MM.1S (cell line): ENCODE data around the gene ACOT13.
"Not testable (repeated sequence)": the region's sequence is repeated elsewhere in the genome, so short reads cannot be mapped to it uniquely, and the experiment has no call there.

ENCODE experiments used
- DNase-seq: peaks from one replicate; pipeline ENCODE4 v3.0.0-alpha.2; 2015
- H2AFZ ChIP-seq: fragments of 300-600 bp; sonication (generic); 2 replicates; pipeline ENCODE4 v1.6.0; 2016; ENCODE audit warnings: antibody characterized with exemption, low read length
- H3F3A ChIP-seq: fragments of 300-600 bp; sonication (generic); 2 replicates; pipeline ENCODE4 v1.6.1; 2016; ENCODE audit warnings: mild to moderate bottlenecking, antibody characterized with exemption, low read length, moderate library complexity, mixed read lengths; ENCODE audit not compliant: insufficient read depth
- H3K27ac ChIP-seq: fragments of 300-600 bp; sonication (generic); 2 replicates; pipeline ENCODE4 v1.5.1; 2016; ENCODE audit warnings: mild to moderate bottlenecking, low read length
- H3K27me3 ChIP-seq: fragments of 300-600 bp; sonication (generic); replicated peaks from 2 replicates; pipeline ENCODE4 v1.6.0; 2016; ENCODE audit warnings: low read length; ENCODE audit not compliant: insufficient read depth
- H3K36me3 ChIP-seq: fragments of 300-600 bp; sonication (generic); replicated peaks from 2 replicates; pipeline ENCODE4 v1.6.1; 2016; ENCODE audit warnings: mild to moderate bottlenecking, low read length, mixed read lengths; ENCODE audit not compliant: insufficient read depth
- H3K4me1 ChIP-seq: fragments of 300-600 bp; sonication (generic); 2 replicates; pipeline ENCODE4 v1.6.1; 2016; ENCODE audit warnings: low read length, mixed read lengths
- H3K4me2 ChIP-seq: fragments of 300-600 bp; sonication (generic); 2 replicates; pipeline ENCODE4 v1.6.0; 2016; ENCODE audit warnings: low read depth, low read length
- H3K4me3 ChIP-seq: fragments of 300-600 bp; sonication (generic); 2 replicates; pipeline ENCODE4 v1.5.1; 2016; ENCODE audit warnings: low read length, mixed read lengths
- H3K79me2 ChIP-seq: fragments of 300-600 bp; sonication (generic); 2 replicates; pipeline ENCODE4 v1.6.1; 2016; ENCODE audit warnings: mixed run types, low read length, mixed read lengths
- H3K9ac ChIP-seq: fragments of 300-600 bp; sonication (generic); 2 replicates; pipeline ENCODE4 v1.6.1; 2016; ENCODE audit warnings: low read length, mixed read lengths
- H3K9me2 ChIP-seq: fragments of 300-600 bp; sonication (generic); replicated peaks from 2 replicates; pipeline ENCODE4 v1.6.1; 2016; ENCODE audit warnings: mild to moderate bottlenecking, low read length, mixed read lengths; ENCODE audit not compliant: insufficient read depth
- H3K9me3 ChIP-seq: fragments of 300-600 bp; sonication (generic); replicated peaks from 2 replicates; pipeline ENCODE4 v1.6.1; 2016; ENCODE audit warnings: mild to moderate bottlenecking, low read length, mixed read lengths; ENCODE audit not compliant: insufficient read depth
- H4K20me1 ChIP-seq: fragments of 300-600 bp; sonication (generic); 2 replicates; pipeline ENCODE4 v1.6.1; 2016; ENCODE audit warnings: mild to moderate bottlenecking, low read length, moderate library complexity, mixed read lengths; ENCODE audit not compliant: insufficient read depth
- CTCF ChIP-seq: fragments of 300-600 bp; sonication (generic); IDR thresholded peaks from 2 replicates; pipeline ENCODE4 v1.5.1; 2016; ENCODE audit warnings: antibody characterized with exemption, low read length, mixed read lengths
- EZH2 ChIP-seq: fragments of 300-600 bp; sonication (generic); optimal IDR thresholded peaks from 2 replicates; pipeline ENCODE3; 2017; ENCODE audit warnings: low read depth, mild to moderate bottlenecking, antibody characterized with exemption, low read length, mixed read lengths
- EZH2phosphoT487 ChIP-seq: fragments of 300-600 bp; sonication (generic); IDR thresholded peaks from 2 replicates; pipeline ENCODE4 v1.6.1; 2018; ENCODE audit warnings: antibody characterized with exemption, low read length

ACOT13 gene

GRCh38 chr6:24658573-24659560 is 8.0 kb upstream of the ACOT13 start:
- H3K27ac ChIP-seq = no peak overlapping the region

GRCh38 chr6:24659561-24659960 is 7.3 kb upstream of the ACOT13 start:
- Histone ChIP-seq H3K79me2 (peaks cover 12% of the 10 kb centered on the region), H3K36me3 (no peaks in the 10 kb centered on the region; the same call in 1 of the 2 replicates), H3K9me2 (no peaks in the 10 kb centered on the region), H2AFZ (no peak overlapping the region), H3K9me3 (no peaks in the 10 kb centered on the region), H3F3A (no peaks in the 10 kb centered on the region), H3K4me2 (no peak overlapping the region), H3K4me3 (no peak overlapping the region), H4K20me1 (no peaks in the 10 kb centered on the region), H3K4me1 (no peaks in the 10 kb centered on the region), H3K27me3 (no peaks in the 10 kb centered on the region), H3K27ac (no peak overlapping the region), H3K9ac (no peak overlapping the region)
- DNase-seq = no peak
- TF ChIP-seq EZH2 = no peak
- TF ChIP-seq EZH2phosphoT487 = no peak
- no peak for TF ChIP-seq CTCF

More at GRCh38 chr6:24658573-24659560, 8.0 kb upstream of the ACOT13 start:
- H3F3A ChIP-seq = no peaks in the 10 kb centered on the region
- no peaks in the 10 kb centered on the region for H3K9me3 ChIP-seq
- no peak for TF ChIP-seq EZH2phosphoT487
- TF ChIP-seq EZH2 = no peak
- no peak for TF ChIP-seq CTCF
- H3K9ac ChIP-seq = no peak overlapping the region
- no peak overlapping the region for H3K4me3 ChIP-seq
- DNase-seq = no peak
- H3K79me2 ChIP-seq = peaks cover 6% of the 10 kb centered on the region; the same call in 1 of the 2 replicates
- H3K4me1 ChIP-seq = no peaks in the 10 kb centered on the region
- H3K4me2 ChIP-seq = no peak overlapping the region
- no peak overlapping the region for H2AFZ ChIP-seq
- no peaks in the 10 kb centered on the region for H4K20me1 ChIP-seq
- no peaks in the 10 kb centered on the region for H3K27me3 ChIP-seq
- no peaks in the 10 kb centered on the region; the same call in 1 of the 2 replicates for H3K36me3 ChIP-seq
- H3K9me2 ChIP-seq = no peaks in the 10 kb centered on the region

- Histone ChIP-seq H3K79me2 (peaks cover 18% of the 10 kb centered on the region), H3K36me3 (no peaks in the 10 kb centered on the region), H4K20me1 (no peaks in the 10 kb centered on the region), H2AFZ (no peak overlapping the region), H3K27ac (no peak overlapping the region), H3K4me2 (no peak overlapping the region), H3K9ac (no peak overlapping the region), H3K9me2 (no peaks in the 10 kb centered on the region), H3F3A (no peaks in the 10 kb centered on the region), H3K4me1 (no peaks in the 10 kb centered on the region), H3K4me3 (no peak overlapping the region), H3K27me3 (no peaks in the 10 kb centered on the region), H3K9me3 (no peaks in the 10 kb centered on the region)
- no peak for TF ChIP-seq CTCF
- TF ChIP-seq EZH2phosphoT487 = no peak
- no peak for TF ChIP-seq EZH2
- DNase-seq = no peak
These were observed 6.8 kb upstream of the ACOT13 start for GRCh38 chr6:24660105-24660504.

GRCh38 chr6:24661759-24662158 is 5.1 kb upstream of the ACOT13 start:
- H3K4me2 ChIP-seq, H4K20me1 ChIP-seq, H3K27ac ChIP-seq, DNase-seq, H2AFZ ChIP-seq, H3K9ac ChIP-seq, H3K4me3 ChIP-seq, H3F3A ChIP-seq, H3K27me3 ChIP-seq, H3K9me3 ChIP-seq, H3K36me3 ChIP-seq, H3K4me1 ChIP-seq, H3K9me2 ChIP-seq: not testable (repeated sequence)
- peaks cover 32% of the 10 kb centered on the region for H3K79me2 ChIP-seq
